Effector CD4-positive, alpha-beta T cell (primary cell): Measurements from ENCODE around the gene SYNDIG1L.

Experiments used
- DNase-seq: peaks from one replicate; pipeline ENCODE4 v3.0.0-alpha.2; 2020

Gene SYNDIG1L

GRCh38 chr14:74427651-74428050, 1.6 kb upstream of the SYNDIG1L start:
- DNase-seq: no peak

- peak; percentile 23 for DNase-seq
Observed at GRCh38 chr14:74425525-74426201, 347 bp downstream of the SYNDIG1L start.

GRCh38 chr14:74424606-74425005, 1.4 kb downstream of the SYNDIG1L start:
- no peak for DNase-seq

GRCh38 chr14:74423246-74423645, 2.8 kb downstream of the SYNDIG1L start:
- no peak for DNase-seq

- no peak for DNase-seq
Observed at GRCh38 chr14:74421981-74422380, 4.0 kb downstream of the SYNDIG1L start.

GRCh38 chr14:74419086-74419485, 6.9 kb downstream of the SYNDIG1L start:
- DNase-seq: no peak

GRCh38 chr14:74418031-74418430, 8.0 kb downstream of the SYNDIG1L start:
- DNase-seq: no peak

GRCh38 chr14:74417611-74418010, 8.4 kb downstream of the SYNDIG1L start:
- no peak for DNase-seq

- no peak for DNase-seq
Observed at GRCh38 chr14:74417201-74417600, 8.8 kb downstream of the SYNDIG1L start.

- no peak for DNase-seq
Observed at GRCh38 chr14:74415115-74415437, 10.9 kb downstream of the SYNDIG1L start.

GRCh38 chr14:74414403-74415114, 11.5 kb downstream of the SYNDIG1L start:
- no peak for DNase-seq

- DNase-seq: no peak
Observed at GRCh38 chr14:74413627-74414026, 12.4 kb downstream of the SYNDIG1L start.

- no peak for DNase-seq
Observed at GRCh38 chr14:74412753-74413152, 13.3 kb downstream of the SYNDIG1L start.

- no peak for DNase-seq
Observed at GRCh38 chr14:74411671-74412070, 14.3 kb downstream of the SYNDIG1L start.

GRCh38 chr14:74409441-74409840, 16.6 kb downstream of the SYNDIG1L start:
- no peak for DNase-seq

- DNase-seq: no peak
Observed at GRCh38 chr14:74408870-74409269, 17.1 kb downstream of the SYNDIG1L start.

GRCh38 chr14:74407801-74408154, 18.2 kb downstream of the SYNDIG1L start:
- no peak for DNase-seq

GRCh38 chr14:74407021-74407800, 18.8 kb downstream of the SYNDIG1L start:
- DNase-seq: no peak

- no peak for DNase-seq
Observed at GRCh38 chr14:74405663-74406062, 20.3 kb downstream of the SYNDIG1L start.

- DNase-seq: no peak
Observed at GRCh38 chr14:74404435-74404834, 21.6 kb downstream of the SYNDIG1L start.

- no peak for DNase-seq
Observed at GRCh38 chr14:74403619-74404417, 22.2 kb downstream of the SYNDIG1L start.

- no peak for DNase-seq
Observed at GRCh38 chr14:74402401-74403251, 23.4 kb downstream of the SYNDIG1L start.
